ENCODE data around the gene ATG5. TPM values are rescaled to one million over a fixed set of nuclear protein-coding genes. Genes with fewer than 3 reads are reported as not detected.

Gene ATG5
- total RNA-seq, 1 experiment from 2014 or later, result 51.4 TPM

DNA sequence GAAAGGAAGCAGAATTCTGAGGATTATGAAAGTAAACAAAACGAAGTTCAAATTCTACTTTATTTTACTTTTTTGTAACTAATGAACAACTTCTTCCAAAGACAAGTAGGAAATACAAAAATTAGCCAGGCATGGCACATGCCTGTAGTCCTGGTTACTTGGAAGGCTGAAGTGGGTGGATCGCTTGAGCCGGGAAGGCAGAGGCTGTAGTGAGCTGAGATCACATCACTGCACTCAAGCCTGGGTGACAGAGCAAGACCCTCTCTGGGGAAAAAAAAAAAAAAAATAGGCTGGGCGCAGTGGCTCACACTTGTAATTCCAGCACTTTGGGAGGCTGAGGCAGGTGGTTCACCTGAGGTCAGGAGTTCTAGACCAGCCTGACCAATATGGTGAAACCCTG is 82.3 kb downstream of the ATG5 start:
- CTCF ChIA-PET, result no interaction called here
- Histone ChIP-seq H3K27me3 (ENCODE audit: control insufficient read depth, insufficient read depth, low read length) (no peaks in the 10 kb centered on the region), H3K4me3 (ENCODE audit: low read depth in 2 of 2, low read length in 2 of 2) (no peak overlapping the region), H3K27ac (ENCODE audit: low read length) (no peak overlapping the region), H3K36me3 (ENCODE audit: control insufficient read depth, insufficient read depth, low read length) (peaks cover 11% of the 10 kb centered on the region), H3K4me1 (ENCODE audit: control insufficient read depth, insufficient read depth, low read length) (no peaks in the 10 kb centered on the region), H3K9me3 (ENCODE audit: control insufficient read depth, insufficient read depth, low read depth, low read length) (no peaks in the 10 kb centered on the region)
- DNase-seq (ENCODE audit: low read depth, low spot score) (no peak), ATAC-seq (no peak)
- in situ Hi-C loops (cut with HindIII; ENCODE audit: low pct_unique_long_range_greater_than_20kb, low sequenced_read_pairs) (no loop called here), intact Hi-C loops (cut with micrococcal nuclease; ENCODE audit: unreplicated experiment) (no loop called here)
- no TSS peak for BruUV-seq (replicated peaks)
- POLR2A ChIA-PET, result no interaction called here
- TF ChIP-seq TCF7L2 (IDR thresholded peaks at IDR 0.05; ENCODE audit: low read depth, low read length) (no peak), SIN3A (IDR thresholded peaks at IDR 0.05; ENCODE audit: borderline replicate concordance, insufficient read depth, low read depth, low read length) (no peak), POLR2AphosphoS5 (IDR thresholded peaks at IDR 0.05; ENCODE audit: low read depth, low read length) (no peak)
- TF ChIP-seq, protein P1, sequence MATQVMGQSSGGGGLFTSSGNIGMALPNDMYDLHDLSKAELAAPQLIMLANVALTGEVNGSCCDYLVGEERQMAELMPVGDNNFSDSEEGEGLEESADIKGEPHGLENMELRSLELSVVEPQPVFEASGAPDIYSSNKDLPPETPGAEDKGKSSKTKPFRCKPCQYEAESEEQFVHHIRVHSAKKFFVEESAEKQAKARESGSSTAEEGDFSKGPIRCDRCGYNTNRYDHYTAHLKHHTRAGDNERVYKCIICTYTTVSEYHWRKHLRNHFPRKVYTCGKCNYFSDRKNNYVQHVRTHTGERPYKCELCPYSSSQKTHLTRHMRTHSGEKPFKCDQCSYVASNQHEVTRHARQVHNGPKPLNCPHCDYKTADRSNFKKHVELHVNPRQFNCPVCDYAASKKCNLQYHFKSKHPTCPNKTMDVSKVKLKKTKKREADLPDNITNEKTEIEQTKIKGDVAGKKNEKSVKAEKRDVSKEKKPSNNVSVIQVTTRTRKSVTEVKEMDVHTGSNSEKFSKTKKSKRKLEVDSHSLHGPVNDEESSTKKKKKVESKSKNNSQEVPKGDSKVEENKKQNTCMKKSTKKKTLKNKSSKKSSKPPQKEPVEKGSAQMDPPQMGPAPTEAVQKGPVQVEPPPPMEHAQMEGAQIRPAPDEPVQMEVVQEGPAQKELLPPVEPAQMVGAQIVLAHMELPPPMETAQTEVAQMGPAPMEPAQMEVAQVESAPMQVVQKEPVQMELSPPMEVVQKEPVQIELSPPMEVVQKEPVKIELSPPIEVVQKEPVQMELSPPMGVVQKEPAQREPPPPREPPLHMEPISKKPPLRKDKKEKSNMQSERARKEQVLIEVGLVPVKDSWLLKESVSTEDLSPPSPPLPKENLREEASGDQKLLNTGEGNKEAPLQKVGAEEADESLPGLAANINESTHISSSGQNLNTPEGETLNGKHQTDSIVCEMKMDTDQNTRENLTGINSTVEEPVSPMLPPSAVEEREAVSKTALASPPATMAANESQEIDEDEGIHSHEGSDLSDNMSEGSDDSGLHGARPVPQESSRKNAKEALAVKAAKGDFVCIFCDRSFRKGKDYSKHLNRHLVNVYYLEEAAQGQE (IDR thresholded peaks at IDR 0.05; ENCODE audit: insufficient read depth in 1 of 2, low read depth in 2 of 2, low read length in 1 of 2), result no peak
- TF ChIP-seq, protein P2, sequence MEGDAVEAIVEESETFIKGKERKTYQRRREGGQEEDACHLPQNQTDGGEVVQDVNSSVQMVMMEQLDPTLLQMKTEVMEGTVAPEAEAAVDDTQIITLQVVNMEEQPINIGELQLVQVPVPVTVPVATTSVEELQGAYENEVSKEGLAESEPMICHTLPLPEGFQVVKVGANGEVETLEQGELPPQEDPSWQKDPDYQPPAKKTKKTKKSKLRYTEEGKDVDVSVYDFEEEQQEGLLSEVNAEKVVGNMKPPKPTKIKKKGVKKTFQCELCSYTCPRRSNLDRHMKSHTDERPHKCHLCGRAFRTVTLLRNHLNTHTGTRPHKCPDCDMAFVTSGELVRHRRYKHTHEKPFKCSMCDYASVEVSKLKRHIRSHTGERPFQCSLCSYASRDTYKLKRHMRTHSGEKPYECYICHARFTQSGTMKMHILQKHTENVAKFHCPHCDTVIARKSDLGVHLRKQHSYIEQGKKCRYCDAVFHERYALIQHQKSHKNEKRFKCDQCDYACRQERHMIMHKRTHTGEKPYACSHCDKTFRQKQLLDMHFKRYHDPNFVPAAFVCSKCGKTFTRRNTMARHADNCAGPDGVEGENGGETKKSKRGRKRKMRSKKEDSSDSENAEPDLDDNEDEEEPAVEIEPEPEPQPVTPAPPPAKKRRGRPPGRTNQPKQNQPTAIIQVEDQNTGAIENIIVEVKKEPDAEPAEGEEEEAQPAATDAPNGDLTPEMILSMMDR (IDR thresholded peaks at IDR 0.05), result no peak

DNA sequence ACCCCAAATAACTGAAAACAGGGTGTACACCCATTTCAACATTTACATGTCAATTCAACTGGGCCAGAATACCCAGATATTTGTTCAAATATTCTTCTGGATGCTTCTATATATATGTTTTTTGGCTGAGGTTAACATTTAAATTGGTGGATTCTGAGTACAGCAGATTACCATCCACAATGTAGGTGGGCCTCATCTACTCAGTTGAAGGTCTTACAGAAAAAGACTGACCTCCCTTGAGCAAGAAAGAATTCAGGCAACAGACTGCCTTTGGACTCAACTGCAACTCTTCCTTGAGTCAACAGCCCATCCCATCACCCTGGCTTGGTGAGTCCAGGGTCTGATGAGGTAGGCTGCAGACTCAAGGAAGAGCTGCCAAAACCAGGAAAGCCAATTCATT is 84.1 kb downstream of the ATG5 start:
- Histone ChIP-seq H3K4me1 (ENCODE audit: control insufficient read depth, insufficient read depth, low read length) (no peaks in the 10 kb centered on the region), H3K4me3 (ENCODE audit: low read depth in 2 of 2, low read length in 2 of 2) (no peak overlapping the region), H3K27ac (ENCODE audit: low read length) (no peak overlapping the region), H3K27me3 (ENCODE audit: control insufficient read depth, insufficient read depth, low read length) (no peaks in the 10 kb centered on the region), H3K9me3 (ENCODE audit: control insufficient read depth, insufficient read depth, low read depth, low read length) (no peaks in the 10 kb centered on the region), H3K36me3 (ENCODE audit: control insufficient read depth, insufficient read depth, low read length) (peaks cover 1% of the 10 kb centered on the region; the same call in 1 of the 2 replicates)
- no TSS peak for BruUV-seq (replicated peaks)
- in situ Hi-C loops (cut with HindIII; ENCODE audit: low pct_unique_long_range_greater_than_20kb, low sequenced_read_pairs) (no loop called here), intact Hi-C loops (cut with micrococcal nuclease; ENCODE audit: unreplicated experiment) (no loop called here)
- ATAC-seq (no peak), DNase-seq (ENCODE audit: low read depth, low spot score) (no peak)
- TF ChIP-seq TCF7L2 (IDR thresholded peaks at IDR 0.05; ENCODE audit: low read depth, low read length), result no peak
- TF ChIP-seq, protein P2 (IDR thresholded peaks at IDR 0.05), result no peak
- no peak for TF ChIP-seq SIN3A (IDR thresholded peaks at IDR 0.05; ENCODE audit: borderline replicate concordance, insufficient read depth, low read depth, low read length)
- ChIA-PET CTCF (no interaction called here), POLR2A (no interaction called here)

Data from Panc1 (cell line).